Prostate gland (tissue), 2 donors: ENCODE measurements around the gene MPPE1.
"Not testable (repeated sequence)": the region's sequence is repeated elsewhere in the genome, so short reads cannot be mapped to it uniquely, and the experiment has no call there.

ENCODE experiments used
- POLR2A ChIP-seq: fragments of 450-650 bp; IDR thresholded peaks from one replicate; pipeline ENCODE4 v1.6.1; 2016; ENCODE audit warnings: antibody characterized with exemption, mild to moderate bottlenecking
- TF ChIP-seq, protein P1 (sequence below), 4 experiments: fragments of 200-600 bp in 2 of 4; fragments of 450-650 bp in 2 of 4; sonication (generic) in 2 of 4; IDR thresholded peaks; 1 replicate in 3 of 4; 2 replicates in 1 of 4; pipeline ENCODE4 v1.5.1; 2016 to 2019; ENCODE audit warnings: antibody characterized with exemption in 4 of 4, mild to moderate bottlenecking in 2 of 4, moderate library complexity in 2 of 4

DNA sequence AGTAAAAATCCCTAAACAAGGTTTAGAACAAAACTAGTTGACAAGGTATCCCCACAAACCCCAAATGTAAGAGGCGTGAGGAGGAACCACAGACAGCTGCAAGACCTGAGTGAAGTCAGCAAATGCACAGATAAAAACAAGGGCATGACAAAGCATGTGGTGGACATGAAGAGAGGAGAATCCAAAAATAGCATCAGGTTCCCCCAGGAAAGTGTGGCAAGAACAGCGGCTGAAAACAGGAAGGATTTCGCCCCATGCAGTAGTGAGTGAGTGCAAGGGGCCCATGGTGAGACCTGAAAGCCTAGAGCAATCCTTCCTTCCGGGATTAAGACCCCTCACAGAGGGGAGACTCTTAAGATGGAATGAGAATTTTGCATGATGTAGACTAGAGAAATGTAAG, 8.8 kb upstream of the MPPE1 start:
- not testable (repeated sequence) for TF ChIP-seq POLR2A
- TF ChIP-seq, protein P1, sequence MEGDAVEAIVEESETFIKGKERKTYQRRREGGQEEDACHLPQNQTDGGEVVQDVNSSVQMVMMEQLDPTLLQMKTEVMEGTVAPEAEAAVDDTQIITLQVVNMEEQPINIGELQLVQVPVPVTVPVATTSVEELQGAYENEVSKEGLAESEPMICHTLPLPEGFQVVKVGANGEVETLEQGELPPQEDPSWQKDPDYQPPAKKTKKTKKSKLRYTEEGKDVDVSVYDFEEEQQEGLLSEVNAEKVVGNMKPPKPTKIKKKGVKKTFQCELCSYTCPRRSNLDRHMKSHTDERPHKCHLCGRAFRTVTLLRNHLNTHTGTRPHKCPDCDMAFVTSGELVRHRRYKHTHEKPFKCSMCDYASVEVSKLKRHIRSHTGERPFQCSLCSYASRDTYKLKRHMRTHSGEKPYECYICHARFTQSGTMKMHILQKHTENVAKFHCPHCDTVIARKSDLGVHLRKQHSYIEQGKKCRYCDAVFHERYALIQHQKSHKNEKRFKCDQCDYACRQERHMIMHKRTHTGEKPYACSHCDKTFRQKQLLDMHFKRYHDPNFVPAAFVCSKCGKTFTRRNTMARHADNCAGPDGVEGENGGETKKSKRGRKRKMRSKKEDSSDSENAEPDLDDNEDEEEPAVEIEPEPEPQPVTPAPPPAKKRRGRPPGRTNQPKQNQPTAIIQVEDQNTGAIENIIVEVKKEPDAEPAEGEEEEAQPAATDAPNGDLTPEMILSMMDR (IDR thresholded peaks at IDR 0.05) = not testable (repeated sequence)
